ENCODE results near the gene STRN.
"Not testable (repeated sequence)": the region's sequence is repeated elsewhere in the genome, so short reads cannot be mapped to it uniquely, and the experiment has no call there.

Gene STRN

GRCh38 chr2:36849265-36849664 lies 117.1 kb downstream of the STRN start:
- no peak overlapping the region for H3K27ac ChIP-seq
- no peak for TF ChIP-seq ZFX (IDR thresholded peaks at IDR 0.05; ENCODE audit: borderline replicate concordance)
- TF ChIP-seq CTCF (IDR thresholded peaks at IDR 0.05): no peak

DNA sequence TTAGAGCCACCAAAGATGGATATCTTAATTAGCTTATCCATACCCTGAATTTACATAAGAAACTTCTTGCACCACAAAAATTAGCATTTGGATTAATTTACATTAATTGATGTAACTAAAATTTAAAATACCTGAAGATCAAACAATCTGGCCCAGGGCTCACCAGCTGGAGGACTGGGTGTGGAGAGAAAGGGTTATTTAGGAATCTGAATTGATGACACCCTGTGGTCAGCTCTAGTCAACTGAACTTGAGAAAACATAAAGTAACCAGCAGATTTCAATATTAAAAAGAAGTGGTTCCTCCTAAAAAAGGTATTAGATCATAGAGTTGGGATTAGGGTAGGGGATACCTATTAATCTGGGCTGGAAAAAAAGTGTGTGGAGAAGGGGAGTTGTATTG lies 122.5 kb downstream of the STRN start:
- no peak for TF ChIP-seq CTCF (IDR thresholded peaks at IDR 0.05)
- no peak for TF ChIP-seq ZFX (IDR thresholded peaks at IDR 0.05; ENCODE audit: borderline replicate concordance)
- no peak overlapping the region for H3K27ac ChIP-seq

DNA sequence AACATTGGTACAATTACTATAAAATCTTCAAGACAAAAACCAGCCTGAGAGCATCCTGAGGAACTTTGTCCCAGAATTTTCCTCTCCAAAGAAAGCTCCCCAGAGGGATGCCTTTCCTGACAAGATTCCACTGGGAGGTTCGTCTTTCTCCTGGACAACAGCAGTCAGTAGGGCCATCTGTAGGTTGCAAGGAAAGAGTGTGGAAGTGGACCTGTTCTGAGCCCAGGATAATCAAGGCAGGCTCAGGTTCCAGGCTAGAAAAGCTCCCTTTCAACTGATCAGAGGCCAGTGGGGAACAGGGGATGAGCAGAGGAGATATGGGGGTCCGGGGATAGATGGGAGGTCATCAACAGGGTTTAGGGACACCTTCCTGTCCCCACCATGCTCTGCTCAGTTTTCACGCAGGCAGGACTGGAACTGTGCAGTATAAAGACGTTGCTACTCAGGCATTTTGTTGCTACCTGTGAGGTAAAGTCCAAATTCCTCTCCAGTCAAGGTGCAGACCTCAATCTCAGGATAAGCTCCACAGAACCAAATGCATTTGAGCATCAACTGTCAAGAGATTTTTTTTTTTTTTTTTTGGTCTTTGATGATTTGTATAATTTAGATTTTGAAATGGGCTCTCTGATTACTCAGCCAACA lies 126.2 kb downstream of the STRN start:
- TF ChIP-seq CTCF (IDR thresholded peaks at IDR 0.05): no peak
- no peak for TF ChIP-seq ZFX (IDR thresholded peaks at IDR 0.05; ENCODE audit: borderline replicate concordance)
- no peak overlapping the region for H3K27ac ChIP-seq

GRCh38 chr2:36834731-36835524 lies 131.4 kb downstream of the STRN start:
- no peak overlapping the region for H3K27ac ChIP-seq
- TF ChIP-seq CTCF (IDR thresholded peaks at IDR 0.05) (no peak), ZFX (IDR thresholded peaks at IDR 0.05; ENCODE audit: borderline replicate concordance) (no peak)

GRCh38 chr2:36834203-36834602 lies 132.1 kb downstream of the STRN start:
- TF ChIP-seq CTCF (IDR thresholded peaks at IDR 0.05) (no peak), ZFX (IDR thresholded peaks at IDR 0.05; ENCODE audit: borderline replicate concordance) (no peak)
- no peak overlapping the region for H3K27ac ChIP-seq

DNA sequence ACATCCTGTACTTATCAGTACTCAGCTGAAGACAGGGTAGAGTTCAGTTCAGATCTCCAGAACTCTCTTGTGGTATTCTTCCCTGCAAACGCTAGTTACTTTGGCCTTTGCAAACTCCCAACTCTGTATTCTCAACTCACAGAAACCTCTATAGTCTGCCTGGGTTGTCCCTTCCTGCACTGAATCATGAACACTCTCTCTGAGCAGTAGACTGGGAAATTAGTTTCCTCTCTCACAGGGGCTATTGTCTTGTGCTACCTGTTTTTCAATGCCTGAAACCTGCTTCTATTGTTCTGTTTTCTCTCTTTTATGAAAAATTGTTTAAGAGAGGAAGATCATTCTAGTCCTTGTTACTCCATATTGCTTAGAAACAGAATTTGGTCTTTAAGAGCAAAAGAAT lies 135.2 kb downstream of the STRN start:
- no peak overlapping the region for H3K27ac ChIP-seq
- no peak for TF ChIP-seq ZFX (IDR thresholded peaks at IDR 0.05; ENCODE audit: borderline replicate concordance)
- no peak for TF ChIP-seq CTCF (IDR thresholded peaks at IDR 0.05)

- H3K27ac ChIP-seq: not testable (repeated sequence)
Observed at GRCh38 chr2:36824683-36825082, 141.7 kb downstream of the STRN start.
